Stimulated activated naive CD8-positive, alpha-beta T cell treated with anti-CD3 and anti-CD28 coated beads, Interleukin-15, Interleukin-2, amounts not matched to agents 100 U/mL and 50 U/mL, for 24 hours (primary cell): ENCODE data around the gene ELAC1.
A peak's percentile ranks its signal among the peaks of the same experiment; 100 is the strongest.
"Not testable (repeated sequence)": the region's sequence is repeated elsewhere in the genome, so short reads cannot be mapped to it uniquely, and the experiment has no call there.

ENCODE experiments used
- ATAC-seq: fragments of 150-1000 bp; cut with Tn5 transposase; one replicate; pipeline ENCODE4 v1.10.0; 2021
- DNase-seq: peaks from one replicate; pipeline ENCODE4 v3.0.0; 2021

ELAC1 gene

GRCh38 chr18:50967714-50968661 is at the start of gene ELAC1:
TSS of gene ELAC1 (plus strand) at chr18:50968040. CDS start at chr18:50974405, 6,365 bp downstream.
- DNase-seq (peak; percentile 71), ATAC-seq (peak; percentile 94)

- no peak for ATAC-seq
- no peak for DNase-seq
These were observed 49.7 kb upstream of the ELAC1 start for GRCh38 chr18:50918153-50918552.

- DNase-seq (no peak), ATAC-seq (no peak)
These were observed 43.5 kb upstream of the ELAC1 start for GRCh38 chr18:50924372-50924771.

GRCh38 chr18:50926521-50926920 is 41.3 kb upstream of the ELAC1 start:
- no peak for ATAC-seq
- DNase-seq: no peak

GRCh38 chr18:50928551-50928950 is 39.3 kb upstream of the ELAC1 start:
- ATAC-seq: no peak
- no peak for DNase-seq

GRCh38 chr18:50933684-50934083 is 34.2 kb upstream of the ELAC1 start:
- ATAC-seq (no peak), DNase-seq (no peak)

GRCh38 chr18:50934545-50935211 is 33.2 kb upstream of the ELAC1 start:
- ATAC-seq (no peak), DNase-seq (no peak)

GRCh38 chr18:50935493-50936191 is 32.2 kb upstream of the ELAC1 start:
- DNase-seq (no peak), ATAC-seq (no peak)

GRCh38 chr18:50937183-50937582 is 30.7 kb upstream of the ELAC1 start:
- ATAC-seq: no peak
- no peak for DNase-seq

- DNase-seq (no peak), ATAC-seq (no peak)
These were observed 28.9 kb upstream of the ELAC1 start for GRCh38 chr18:50938912-50939311.

GRCh38 chr18:50944245-50944932 is 23.5 kb upstream of the ELAC1 start:
- no peak for DNase-seq
- no peak for ATAC-seq

- ATAC-seq, DNase-seq: not testable (repeated sequence)
These were observed 21.9 kb upstream of the ELAC1 start for GRCh38 chr18:50945918-50946317.

GRCh38 chr18:50947899-50948298 is 19.9 kb upstream of the ELAC1 start:
- DNase-seq: no peak
- ATAC-seq: no peak

GRCh38 chr18:50949185-50949584 is 18.7 kb upstream of the ELAC1 start:
- ATAC-seq (no peak), DNase-seq (no peak)

GRCh38 chr18:50950626-50951025 is 17.2 kb upstream of the ELAC1 start:
- no peak for ATAC-seq
- DNase-seq: no peak

- ATAC-seq (no peak), DNase-seq (no peak)
These were observed 14.0 kb upstream of the ELAC1 start for GRCh38 chr18:50953822-50954221.

- DNase-seq: no peak
- no peak for ATAC-seq
These were observed 12.6 kb upstream of the ELAC1 start for GRCh38 chr18:50955253-50955652.

- DNase-seq (no peak), ATAC-seq (no peak)
These were observed 11.7 kb upstream of the ELAC1 start for GRCh38 chr18:50956116-50956515.

- DNase-seq: no peak
- no peak for ATAC-seq
These were observed 5.9 kb upstream of the ELAC1 start for GRCh38 chr18:50961974-50962373.

- ATAC-seq (no peak), DNase-seq (no peak)
These were observed 1.6 kb downstream of the ELAC1 start for GRCh38 chr18:50969448-50969847.

GRCh38 chr18:50970006-50970405 is 2.2 kb downstream of the ELAC1 start:
- ATAC-seq: no peak
- DNase-seq: no peak

GRCh38 chr18:50972404-50972803 is 4.6 kb downstream of the ELAC1 start:
- ATAC-seq, DNase-seq: not testable (repeated sequence)
